Endothelial cell of umbilical vein (primary cell): ENCODE results near the gene RALGPS1. TPM values are rescaled to one million over a fixed set of nuclear protein-coding genes. Genes with fewer than 3 reads are reported as not detected.

Source experiments
- BruUV-seq: library from RNA; stranded (reverse); fragments of 400-500 nt; replicated peaks from 2 replicates; lab custom pipeline; 2021; lab: Mats Ljungman, UMichigan
- CTCF ChIA-PET: fragments of 300-600, 350-600 bp; sonication (Branson Sonifier 250); formaldehyde crosslinking; loops from one replicate; lab custom pipeline; 2021; ENCODE audit warnings: antibody characterized with exemption, inconsistent platforms; lab: Charles Lee
- POLR2A ChIA-PET: fragments of 300-600, 350-600 bp; sonication (Branson Sonifier 250); formaldehyde crosslinking; loops from one replicate; lab custom pipeline; 2021; ENCODE audit warnings: antibody characterized with exemption, inconsistent platforms; lab: Charles Lee
- DNase-seq: peaks from one replicate; pipeline ENCODE4 v3.0.0-alpha.2; 2011; ENCODE audit warnings: low read depth, low spot score
- FAIRE-seq: peaks from 2 replicates; lab custom pipeline; 2011; peaks lifted over from hg19 to GRCh38; lab: Jason Lieb, UNC
- H2AFZ ChIP-seq: 2 replicates; pipeline ENCODE4 v1.6.0; 2012; ENCODE audit warnings: low read depth, low read length, control low read depth, inconsistent platforms
- H3K27ac ChIP-seq: 2 replicates; pipeline ENCODE4 v1.5.1; 2011; ENCODE audit warnings: low read depth, mild to moderate bottlenecking, control low read depth, low read length, moderate library complexity; ENCODE audit not compliant: insufficient read depth
- H3K27me3 ChIP-seq, 2 experiments: 2 replicates each; pipeline versions ENCODE4 v1.6.0 to v1.6.1; 2011; ENCODE audit warnings: low read length in 2 of 2, mixed read lengths in 1 of 2; ENCODE audit not compliant: control insufficient read depth in 2 of 2, insufficient read depth in 2 of 2
- H3K36me3 ChIP-seq, 2 experiments: 2 replicates in 1 of 2; 3 replicates in 1 of 2; pipeline ENCODE4 v1.5.1; 2011; ENCODE audit warnings: low read length in 2 of 2, mild to moderate bottlenecking in 1 of 2, moderate library complexity in 1 of 2; ENCODE audit not compliant: control insufficient read depth in 2 of 2, insufficient read depth in 2 of 2; ENCODE audit errors: extremely low read depth in 1 of 2
- H3K4me1 ChIP-seq: 3 replicates; pipeline ENCODE4 v1.5.1; 2011; ENCODE audit warnings: mild to moderate bottlenecking, low read length; ENCODE audit not compliant: control insufficient read depth, insufficient read depth; ENCODE audit errors: extremely low read depth
- H3K4me2 ChIP-seq: 2 replicates; pipeline ENCODE4 v1.6.1; 2011; ENCODE audit warnings: low read length, control low read depth, mixed read lengths; ENCODE audit not compliant: insufficient read depth
- H3K4me3 ChIP-seq, 3 experiments: fragments of 200-600 bp in 1 of 3; sonication (generic), shearing (Covaris generic) in 1 of 3; replicated peaks in 1 of 3; 2 replicates each; pipeline ENCODE4 v1.5.1; 2011 to 2016; ENCODE audit warnings: control low read depth in 3 of 3, low read length in 3 of 3, mild to moderate bottlenecking in 2 of 3, inconsistent platforms in 1 of 3, low read depth in 1 of 3, moderate library complexity in 1 of 3; ENCODE audit not compliant: insufficient read depth in 1 of 3
- H3K79me2 ChIP-seq: 2 replicates; pipeline ENCODE4 v1.6.0; 2012; ENCODE audit warnings: low read length, inconsistent platforms; ENCODE audit not compliant: control insufficient read depth, insufficient read depth
- H3K9ac ChIP-seq: replicated peaks from 2 replicates; pipeline ENCODE3; 2011; ENCODE audit warnings: low read length, control low read depth; ENCODE audit not compliant: insufficient read depth; ENCODE audit errors: extremely low read depth
- H3K9me1 ChIP-seq: replicated peaks from 3 replicates; pipeline ENCODE4 v1.6.0; 2011; ENCODE audit warnings: mild to moderate bottlenecking, low read length; ENCODE audit not compliant: control insufficient read depth, insufficient read depth; ENCODE audit errors: extremely low read depth
- H3K9me3 ChIP-seq: replicated peaks from 2 replicates; pipeline ENCODE4 v1.5.1; 2012; ENCODE audit warnings: low read length, inconsistent platforms; ENCODE audit not compliant: control insufficient read depth, insufficient read depth
- H4K20me1 ChIP-seq: replicated peaks from 2 replicates; pipeline ENCODE3; 2011; ENCODE audit warnings: mild to moderate bottlenecking, low read length; ENCODE audit not compliant: control insufficient read depth, insufficient read depth; ENCODE audit errors: extremely low read depth
- CTCF ChIP-seq, 2 donors: IDR thresholded peaks; 1 replicate in 1 of 2; 2 replicates in 1 of 2; pipeline ENCODE4 v1.5.1; 2011; ENCODE audit warnings: low read length in 2 of 2, mild to moderate bottlenecking in 2 of 2, moderate library complexity in 2 of 2, control low read depth in 1 of 2, inconsistent platforms in 1 of 2, low read depth in 1 of 2; ENCODE audit not compliant: insufficient read depth in 1 of 2; ENCODE audit errors: extremely low read depth in 1 of 2
- EZH2 ChIP-seq: IDR thresholded peaks from 2 replicates; pipeline ENCODE4 v1.6.1; 2012; ENCODE audit warnings: borderline replicate concordance, low read depth, mild to moderate bottlenecking, moderate library complexity, low read length, inconsistent platforms; ENCODE audit not compliant: severe bottlenecking
- FOS ChIP-seq: IDR thresholded peaks from 2 replicates; pipeline ENCODE4 v1.6.1; 2011; ENCODE audit warnings: mild to moderate bottlenecking, low read length, moderate library complexity, borderline replicate concordance; ENCODE audit not compliant: insufficient read depth
- GATA2 ChIP-seq: IDR thresholded peaks from 2 replicates; pipeline ENCODE4 v1.7.0; 2011; ENCODE audit warnings: low read depth, mild to moderate bottlenecking, moderate library complexity, mixed read lengths, low read length; ENCODE audit not compliant: insufficient read length, insufficient read depth
- JUN ChIP-seq: IDR thresholded peaks from 2 replicates; pipeline ENCODE4 v1.6.1; 2011; ENCODE audit warnings: borderline replicate concordance, low read depth; ENCODE audit not compliant: insufficient read length, insufficient read depth
- MAX ChIP-seq: IDR thresholded peaks from 2 replicates; pipeline ENCODE4 v1.6.1; 2011; ENCODE audit not compliant: insufficient read depth, insufficient read length
- MYC ChIP-seq: IDR thresholded peaks from one replicate; pipeline ENCODE4 v1.6.1; 2011; ENCODE audit warnings: mild to moderate bottlenecking, low read depth, low read length
- POLR2A ChIP-seq: IDR thresholded peaks from 2 replicates; pipeline ENCODE4 v1.6.1; 2012; ENCODE audit warnings: low read depth, mild to moderate bottlenecking, control low read depth, low read length
- POLR2AphosphoS5 ChIP-seq: IDR thresholded peaks from 2 replicates; pipeline ENCODE4 v1.6.1; 2012; ENCODE audit warnings: low read depth, mild to moderate bottlenecking, control low read depth, low read length, moderate library complexity; ENCODE audit not compliant: insufficient read depth
- dilution Hi-C: fragments of 300-500 bp; cut with MboI; formaldehyde crosslinking; loops from one replicate; pipeline ENCODE4 v1.15.0; 2019; ENCODE audit warnings: low sequenced_read_pairs; ENCODE audit not compliant: extremely low pct_ligation_motif_present
- intact Hi-C: fragments of 100-400 bp; cut with micrococcal nuclease; formaldehyde crosslinking; loops from one replicate; pipeline ENCODE4 v1.10.0; 2022
- polyA plus RNA-seq, 4 experiments: library from polyadenylated mRNA; depleted of rRNA in 3 of 4; stranded (reverse) in 3 of 4; unstranded in 1 of 4; fragments of >200 nt; gene quantifications; 2 replicates each; pipeline versions ENCODE4 v1.2.1 to v1.2.3, GENCODE V29; 2011 to 2012; ENCODE audit warnings: missing spikeins in 1 of 4
- total RNA-seq: library from RNA; stranded (reverse); gene quantifications from 2 replicates; pipeline ENCODE4 v1.2.3, GENCODE V29; 2021

Gene RALGPS1
- total and polyA plus RNA-seq, 2 donors (not counting 3 experiments of a cell fraction or from before 2014, with no cell fraction given): 3.8 to 5.5 TPM

GRCh38 chr9:127155314-127155960 lies 240.9 kb downstream of the RALGPS1 start:
- Histone ChIP-seq H3K4me1 (peaks cover 14% of the 10 kb centered on the region), H3K27me3 (no peaks in the 10 kb centered on the region), H3K9me3 (no peaks in the 10 kb centered on the region), H3K9ac (no peak overlapping the region), H2AFZ (peak overlapping the region; percentile 26), H3K9me1 (no peaks in the 10 kb centered on the region), H3K4me2 (no peak overlapping the region), H4K20me1 (no peaks in the 10 kb centered on the region), H3K27ac (no peak overlapping the region), H3K4me3 (no peak overlapping the region), H3K36me3 (no peaks in the 10 kb centered on the region), H3K79me2 (no peaks in the 10 kb centered on the region)
- POLR2A ChIA-PET: interaction anchor here (1.0 kb wide), 1 partner anchor 32 kb away, joined by 3 read pairs; no protein-coding TSS in a partner anchor
- CTCF ChIA-PET: interaction anchor here (0.6 to 1.8 kb wide), 12 partner anchors 8 to 215 kb away, joined by 3 to 7 read pairs (median 4); partner anchors contain the start of gene ANGPTL2
- no peak for TF ChIP-seq POLR2A
- no peak for TF ChIP-seq EZH2
- TF ChIP-seq FOS: no peak
- no peak for TF ChIP-seq MYC
- no peak for TF ChIP-seq MAX
- TF ChIP-seq GATA2: no peak
- TF ChIP-seq JUN: no peak
- TF ChIP-seq POLR2AphosphoS5: no peak
- TF ChIP-seq CTCF (IDR thresholded peaks at IDR 0.05; ENCODE audit: extremely low read depth in 1 of 2, insufficient read depth in 1 of 2, low read depth in 1 of 2, low read length in 2 of 2): no peak
- DNase-seq (no peak), FAIRE-seq (no peak)
- intact Hi-C loops (no loop called here), dilution Hi-C loops (no loop called here)
- no TSS peak for BruUV-seq
